ENCODE data around the gene KCNJ18. TPM values are rescaled to one million over a fixed set of nuclear protein-coding genes. Genes with fewer than 3 reads are reported as not detected.
"Not testable (repeated sequence)": the region's sequence is repeated elsewhere in the genome, so short reads cannot be mapped to it uniquely, and the experiment has no call there.

KCNJ18 gene
- total RNA-seq, 4 donors from 2014 or later, result not detected

GRCh38 chr17:21715877-21716276 is 23.6 kb downstream of the KCNJ18 start:
- not testable (repeated sequence) for H3K4me1 ChIP-seq, H3K36me3 ChIP-seq, H3K4me3 ChIP-seq, H3K9me3 ChIP-seq, H3K27ac ChIP-seq, H3K27me3 ChIP-seq, DNase-seq

GRCh38 chr17:21718971-21719370 is 26.6 kb downstream of the KCNJ18 start:
- H3K36me3 ChIP-seq, H3K27ac ChIP-seq, H3K27me3 ChIP-seq, H3K4me3 ChIP-seq, H3K4me1 ChIP-seq, H3K9me3 ChIP-seq: not testable (repeated sequence)
- DNase-seq, result peak in 1 of 3 donors; percentile 3

GRCh38 chr17:21719511-21720226 is 27.3 kb downstream of the KCNJ18 start:
- H3K4me1 ChIP-seq, H3K27me3 ChIP-seq, H3K9me3 ChIP-seq, H3K4me3 ChIP-seq, H3K36me3 ChIP-seq, H3K27ac ChIP-seq: not testable (repeated sequence)
- peak in 1 of 3 donors; percentile 7 for DNase-seq

- not testable (repeated sequence) for H3K27me3 ChIP-seq, H3K4me3 ChIP-seq, H3K36me3 ChIP-seq, H3K4me1 ChIP-seq, H3K27ac ChIP-seq, H3K9me3 ChIP-seq
- peak in 1 of 3 donors; percentile 4 for DNase-seq
Observed at GRCh38 chr17:21720566-21720965, 28.2 kb downstream of the KCNJ18 start.

- not testable (repeated sequence) for H3K4me1 ChIP-seq
- DNase-seq, result peak in 1 of 3 donors; percentile 7
Observed at GRCh38 chr17:21722268-21722667, 29.9 kb downstream of the KCNJ18 start.

GRCh38 chr17:21724216-21725006 is 32.1 kb downstream of the KCNJ18 start:
- H3K27me3 ChIP-seq, H3K27ac ChIP-seq, DNase-seq, H3K36me3 ChIP-seq, H3K4me3 ChIP-seq, H3K4me1 ChIP-seq, H3K9me3 ChIP-seq: not testable (repeated sequence)

More at GRCh38 chr17:21722268-21722667, 29.9 kb downstream of the KCNJ18 start:
- H3K9me3 ChIP-seq, H3K27ac ChIP-seq, H3K36me3 ChIP-seq, H3K27me3 ChIP-seq, H3K4me3 ChIP-seq: not testable (repeated sequence)

GRCh38 chr17:21731076-21731475 is 38.8 kb downstream of the KCNJ18 start:
- not testable (repeated sequence) for H3K27ac ChIP-seq, H3K4me3 ChIP-seq, H3K27me3 ChIP-seq, H3K9me3 ChIP-seq, H3K36me3 ChIP-seq, H3K4me1 ChIP-seq, DNase-seq

GRCh38 chr17:21733931-21734330 is 41.6 kb downstream of the KCNJ18 start:
- not testable (repeated sequence) for H3K36me3 ChIP-seq, DNase-seq, H3K9me3 ChIP-seq, H3K4me1 ChIP-seq, H3K27me3 ChIP-seq, H3K4me3 ChIP-seq, H3K27ac ChIP-seq

- not testable (repeated sequence) for H3K4me3 ChIP-seq
Observed at GRCh38 chr17:21735814-21736213, 43.5 kb downstream of the KCNJ18 start.

GRCh38 chr17:21737015-21737580 is 44.8 kb downstream of the KCNJ18 start:
- H3K27me3 ChIP-seq, H3K4me3 ChIP-seq, H3K27ac ChIP-seq, H3K4me1 ChIP-seq, DNase-seq, H3K9me3 ChIP-seq, H3K36me3 ChIP-seq: not testable (repeated sequence)

More at GRCh38 chr17:21735814-21736213, 43.5 kb downstream of the KCNJ18 start:
- DNase-seq, H3K27me3 ChIP-seq, H3K4me1 ChIP-seq, H3K36me3 ChIP-seq, H3K27ac ChIP-seq, H3K9me3 ChIP-seq: not testable (repeated sequence)

GRCh38 chr17:21738241-21738640 is 45.9 kb downstream of the KCNJ18 start:
- not testable (repeated sequence) for H3K4me3 ChIP-seq, H3K4me1 ChIP-seq, H3K27me3 ChIP-seq, H3K36me3 ChIP-seq, H3K9me3 ChIP-seq, H3K27ac ChIP-seq, DNase-seq

GRCh38 chr17:21738877-21739474 is 46.7 kb downstream of the KCNJ18 start:
- not testable (repeated sequence) for H3K27me3 ChIP-seq, H3K9me3 ChIP-seq, H3K36me3 ChIP-seq, H3K27ac ChIP-seq, DNase-seq, H3K4me1 ChIP-seq, H3K4me3 ChIP-seq

- not testable (repeated sequence) for H3K9me3 ChIP-seq, H3K27ac ChIP-seq, H3K36me3 ChIP-seq, DNase-seq, H3K4me3 ChIP-seq, H3K27me3 ChIP-seq, H3K4me1 ChIP-seq
Observed at GRCh38 chr17:21739485-21739884, 47.2 kb downstream of the KCNJ18 start.

GRCh38 chr17:21740836-21741235 is 48.5 kb downstream of the KCNJ18 start:
- H3K4me3 ChIP-seq, H3K27me3 ChIP-seq, H3K27ac ChIP-seq, H3K4me1 ChIP-seq, H3K9me3 ChIP-seq, DNase-seq, H3K36me3 ChIP-seq: not testable (repeated sequence)

- not testable (repeated sequence) for H3K27ac ChIP-seq, H3K36me3 ChIP-seq, DNase-seq, H3K4me1 ChIP-seq, H3K4me3 ChIP-seq, H3K9me3 ChIP-seq, H3K27me3 ChIP-seq
Observed at GRCh38 chr17:21741520-21741919, 49.2 kb downstream of the KCNJ18 start.

Measured in Peyer's patch (tissue), 4 donors.